Measurements from ENCODE around the gene PDE1C. TPM values are rescaled to one million over a fixed set of nuclear protein-coding genes. Genes with fewer than 3 reads are reported as not detected.
"Not testable (repeated sequence)": the region's sequence is repeated elsewhere in the genome, so short reads cannot be mapped to it uniquely, and the experiment has no call there.

Gene PDE1C
- polyA plus RNA-seq, 4 donors, result 0.72 to 4.9 (median 3.8) TPM

- no peak for DNase-seq (ENCODE audit: low read depth in 4 of 4, low spot score in 3 of 4)
Observed at GRCh38 chr7:31858055-31858454, 212.2 kb downstream of the PDE1C start.

DNA sequence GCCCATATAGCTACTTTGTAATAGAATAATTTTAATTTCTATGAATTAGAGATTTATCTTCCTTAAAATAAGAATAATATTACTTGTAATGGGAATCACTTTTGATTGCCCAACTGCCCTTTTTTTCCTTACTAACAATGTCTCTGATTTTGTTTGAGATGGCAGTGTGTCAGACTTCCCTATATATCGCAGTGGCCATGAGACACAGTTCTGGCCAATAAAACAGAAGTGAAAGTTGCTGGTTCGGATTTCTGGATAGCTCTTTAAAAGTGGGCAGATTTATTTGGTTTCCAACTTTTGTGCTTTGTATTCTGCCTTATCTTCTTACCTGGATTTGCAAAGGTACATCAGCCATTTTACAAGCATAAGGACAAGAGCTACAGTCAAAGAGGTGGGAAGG is 213.0 kb downstream of the PDE1C start:
- no peak for DNase-seq (ENCODE audit: low read depth in 4 of 4, low spot score in 3 of 4)

DNA sequence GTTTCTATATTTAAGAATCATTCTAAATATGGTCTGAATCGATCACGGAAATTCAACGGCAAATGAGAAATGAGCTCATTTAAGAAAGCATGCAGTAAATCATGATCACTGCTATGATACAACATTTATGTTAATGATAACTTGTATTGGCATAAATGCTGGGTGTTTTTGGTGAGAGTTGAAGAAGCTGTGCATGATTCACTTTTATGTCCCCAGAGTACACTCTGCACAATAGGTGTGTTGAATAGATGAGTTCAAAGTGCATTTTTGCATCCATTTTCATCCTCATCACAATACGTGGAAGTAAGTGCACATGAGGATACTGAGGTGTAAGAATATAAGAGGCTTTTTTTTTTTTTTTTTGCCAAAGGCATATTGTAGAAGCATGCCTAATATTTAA is 213.9 kb downstream of the PDE1C start:
- no peak for DNase-seq (ENCODE audit: low read depth in 4 of 4, low spot score in 3 of 4)

GRCh38 chr7:31855530-31855929 is 214.7 kb downstream of the PDE1C start:
- no peak for DNase-seq (ENCODE audit: low read depth in 4 of 4, low spot score in 3 of 4)

DNA sequence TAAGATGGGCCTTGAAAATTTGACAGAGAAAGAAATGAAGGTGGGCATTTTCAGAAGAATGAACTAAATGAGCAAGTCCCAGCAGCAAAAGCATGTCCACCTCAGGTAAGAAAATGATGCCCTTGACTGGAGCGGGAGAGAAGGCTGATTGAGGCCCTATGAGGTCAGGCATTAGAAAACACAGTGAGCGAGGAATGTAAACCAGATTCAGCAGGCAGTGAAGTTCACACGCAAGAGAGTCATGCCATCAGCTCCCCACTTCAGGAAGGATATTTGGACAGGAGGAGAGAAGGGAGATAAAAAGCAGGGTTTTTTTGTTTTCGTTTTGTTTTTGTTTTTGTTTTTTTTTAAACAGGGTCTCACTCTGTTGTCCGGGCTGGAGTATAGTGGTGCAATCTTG is 216.8 kb downstream of the PDE1C start:
- DNase-seq (ENCODE audit: low read depth in 4 of 4, low spot score in 3 of 4), result no peak

DNA sequence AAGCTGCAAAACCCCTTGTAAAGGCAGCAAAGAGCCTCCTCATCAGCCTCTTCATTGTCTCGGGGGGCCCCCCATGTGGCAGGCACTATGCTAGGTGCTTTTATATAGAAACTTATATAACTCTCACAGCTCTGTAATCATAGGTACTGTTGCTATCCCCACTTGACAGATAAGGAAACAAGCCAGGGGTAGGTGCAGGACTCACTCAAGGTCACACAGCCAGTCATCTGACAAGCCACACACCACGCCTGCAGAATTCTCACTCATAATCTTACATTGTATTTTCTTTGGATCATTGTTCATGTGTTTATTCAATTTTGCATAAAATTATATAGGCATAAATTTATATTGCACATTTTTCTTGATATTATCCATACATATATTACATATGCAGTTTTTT is 217.7 kb downstream of the PDE1C start:
- DNase-seq (ENCODE audit: low read depth in 4 of 4, low spot score in 3 of 4), result no peak

GRCh38 chr7:31851119-31851518 is 219.1 kb downstream of the PDE1C start:
- DNase-seq (ENCODE audit: low read depth in 4 of 4, low spot score in 3 of 4), result no peak

DNA sequence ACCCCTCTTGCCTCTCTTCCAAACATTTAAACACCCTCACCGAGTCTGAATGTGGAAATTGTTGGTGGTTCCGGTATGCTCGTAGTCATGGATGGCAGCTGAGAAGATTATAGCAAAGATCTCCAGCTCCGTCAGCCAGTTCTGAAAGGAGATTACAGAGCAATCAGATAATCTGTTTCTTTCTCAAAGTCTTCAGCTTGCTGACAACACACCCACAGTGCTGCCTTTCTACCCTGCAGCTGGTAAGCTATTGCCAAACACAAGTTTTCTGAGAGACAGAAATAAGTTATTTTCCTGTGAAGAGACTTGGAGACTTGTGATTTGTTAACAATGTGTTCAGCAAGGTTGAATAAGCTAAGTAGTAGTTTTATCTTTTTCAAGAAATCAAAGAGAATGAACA is 219.6 kb downstream of the PDE1C start:
- no peak for DNase-seq (ENCODE audit: low read depth in 4 of 4, low spot score in 3 of 4)

DNA sequence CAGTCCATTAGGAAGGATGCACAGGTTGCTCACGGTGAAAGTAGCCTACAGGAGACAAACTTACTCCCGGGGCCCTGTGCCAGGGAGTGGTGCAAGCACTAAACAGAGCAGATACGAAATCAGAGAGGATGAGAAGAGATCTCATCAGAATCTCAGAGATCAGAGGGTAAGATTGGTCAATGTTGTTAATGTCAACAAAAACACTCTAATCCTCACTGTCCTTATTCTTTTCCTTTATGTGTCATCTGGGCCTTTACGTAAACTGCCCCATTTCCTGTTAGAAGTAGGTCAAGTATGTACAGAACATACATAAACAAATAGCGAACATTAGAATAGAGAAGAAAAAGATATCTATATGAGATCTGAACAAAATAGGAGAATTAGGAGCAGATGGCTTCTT is 220.1 kb downstream of the PDE1C start:
- DNase-seq (ENCODE audit: low read depth in 4 of 4, low spot score in 3 of 4), result no peak

GRCh38 chr7:31835471-31835870 is 234.7 kb downstream of the PDE1C start:
- DNase-seq (ENCODE audit: low read depth in 4 of 4, low spot score in 3 of 4), result peak in 3 of 4 donors; percentile 27 to 42 (median 31)

- not testable (repeated sequence) for DNase-seq (ENCODE audit: low read depth in 4 of 4, low spot score in 3 of 4)
Observed at GRCh38 chr7:31833625-31834024, 236.6 kb downstream of the PDE1C start.

- DNase-seq (ENCODE audit: low read depth in 4 of 4, low spot score in 3 of 4), result no peak
Observed at GRCh38 chr7:31828520-31828919, 241.7 kb downstream of the PDE1C start.

DNA sequence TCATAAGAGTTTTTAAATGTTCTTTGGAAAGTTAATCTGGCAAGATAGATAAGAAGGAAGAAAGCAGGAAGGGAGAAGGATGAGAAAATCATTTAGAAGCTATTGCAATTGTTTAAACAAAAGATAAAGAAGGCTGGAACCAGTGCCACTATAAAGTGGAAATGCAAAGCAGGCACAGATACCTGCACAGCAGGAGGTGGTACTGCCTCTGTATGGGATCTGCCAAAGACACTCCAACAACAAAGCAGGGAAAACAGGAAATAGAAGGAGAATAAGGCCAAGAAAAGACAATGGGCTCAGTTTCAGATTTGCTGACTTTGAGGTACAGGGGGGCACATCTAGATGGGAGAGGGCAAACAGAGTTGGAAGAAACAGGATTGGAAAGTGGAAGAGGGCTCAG is 244.6 kb downstream of the PDE1C start:
- DNase-seq (ENCODE audit: low read depth in 4 of 4, low spot score in 3 of 4), result no peak

- DNase-seq (ENCODE audit: low read depth in 4 of 4, low spot score in 3 of 4), result no peak
Observed at GRCh38 chr7:31819031-31819430, 251.2 kb downstream of the PDE1C start.

GRCh38 chr7:31816810-31817209 is 253.4 kb downstream of the PDE1C start:
- no peak for DNase-seq (ENCODE audit: low read depth in 4 of 4, low spot score in 3 of 4)

GRCh38 chr7:31815796-31816195 is 254.4 kb downstream of the PDE1C start:
- DNase-seq (ENCODE audit: low read depth in 4 of 4, low spot score in 3 of 4), result no peak

GRCh38 chr7:31814187-31814586 is 256.0 kb downstream of the PDE1C start:
- no peak for DNase-seq (ENCODE audit: low read depth in 4 of 4, low spot score in 3 of 4)

DNA sequence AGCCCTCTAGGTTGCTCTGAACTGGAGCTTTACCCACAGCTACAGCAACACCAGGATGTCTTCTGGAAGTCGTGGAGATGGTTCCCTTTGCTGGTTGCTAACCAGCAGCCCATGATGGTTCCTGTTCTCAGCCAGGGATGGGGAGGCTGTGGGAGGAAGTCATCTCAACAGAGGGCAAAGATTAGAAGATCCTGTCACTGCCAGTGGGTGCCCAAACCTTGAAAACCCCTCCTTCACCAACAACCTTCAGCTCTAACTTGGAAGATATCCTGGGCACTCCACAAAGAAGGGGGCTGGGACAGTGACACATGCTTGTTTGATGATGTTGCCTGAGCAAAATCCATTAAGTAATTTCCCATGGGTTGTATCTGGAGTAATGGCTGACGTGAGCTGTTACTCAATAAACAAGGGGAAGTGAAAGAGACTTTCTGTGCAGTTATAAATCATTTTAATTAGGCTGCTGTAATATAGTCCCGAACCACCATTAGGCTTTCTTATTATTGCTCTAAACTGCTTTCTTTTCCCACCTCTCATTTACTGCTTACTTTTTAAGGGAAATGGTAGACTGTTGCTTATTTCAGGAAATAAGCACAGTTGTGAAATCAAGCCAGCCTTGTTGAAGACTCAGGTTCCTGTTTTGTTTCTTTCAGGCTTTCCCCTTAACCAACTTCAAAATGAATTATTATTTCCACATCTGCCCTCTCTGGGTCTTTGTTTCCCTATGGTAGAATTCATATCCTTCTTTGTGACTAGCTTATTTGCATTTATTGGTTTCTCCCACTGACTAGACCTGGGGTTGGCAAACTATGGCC is 258.4 kb downstream of the PDE1C start:
- DNase-seq (ENCODE audit: low read depth in 4 of 4, low spot score in 3 of 4), result peak in 2 of 4 donors; percentile 3 to 15

- no peak for DNase-seq (ENCODE audit: low read depth in 4 of 4, low spot score in 3 of 4)
Observed at GRCh38 chr7:31805209-31805818, 264.9 kb downstream of the PDE1C start.

DNA sequence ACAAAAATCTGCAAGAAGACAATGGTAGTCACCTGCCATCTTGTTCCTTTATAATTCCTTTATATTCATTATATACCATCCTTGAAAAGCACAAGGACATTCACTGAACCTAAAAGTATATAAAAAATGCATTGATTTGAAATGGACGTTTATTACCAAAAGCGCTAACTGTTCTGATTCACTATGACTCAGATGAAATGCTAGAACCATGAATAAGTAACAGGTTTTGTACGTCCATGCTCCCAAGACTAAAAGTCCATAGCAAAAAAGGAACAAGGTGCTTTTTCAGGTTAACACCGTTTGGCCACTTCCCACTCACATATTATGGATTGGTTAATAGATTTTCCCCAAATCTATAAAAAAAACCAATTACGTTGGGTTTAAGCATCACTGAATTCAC is 273.8 kb downstream of the PDE1C start:
- DNase-seq (ENCODE audit: low read depth in 4 of 4, low spot score in 3 of 4), result no peak

DNA sequence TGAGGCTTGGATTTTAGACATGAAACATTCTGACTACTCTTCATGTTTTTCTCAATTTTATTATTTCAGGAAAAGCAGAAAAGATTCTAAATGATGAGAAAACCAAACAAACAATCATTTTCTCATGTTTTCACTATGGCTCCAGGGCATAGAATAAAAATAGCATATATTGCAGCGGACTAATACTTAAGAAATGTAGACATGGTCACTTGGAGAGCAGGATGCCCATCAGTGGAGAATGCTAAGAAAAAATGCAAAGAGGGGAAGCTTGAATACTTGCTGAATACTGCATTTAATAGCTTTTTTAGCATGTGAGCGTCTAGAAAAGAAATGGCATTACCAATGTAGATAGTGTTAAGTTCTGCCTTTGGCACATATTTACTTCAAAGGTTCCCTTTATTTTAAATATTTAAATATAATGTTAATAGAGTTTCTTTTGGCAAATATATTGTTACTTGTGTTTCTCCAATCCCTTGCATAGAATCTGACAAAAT is 275.3 kb downstream of the PDE1C start:
- DNase-seq (ENCODE audit: low read depth in 4 of 4, low spot score in 3 of 4), result no peak

DNA sequence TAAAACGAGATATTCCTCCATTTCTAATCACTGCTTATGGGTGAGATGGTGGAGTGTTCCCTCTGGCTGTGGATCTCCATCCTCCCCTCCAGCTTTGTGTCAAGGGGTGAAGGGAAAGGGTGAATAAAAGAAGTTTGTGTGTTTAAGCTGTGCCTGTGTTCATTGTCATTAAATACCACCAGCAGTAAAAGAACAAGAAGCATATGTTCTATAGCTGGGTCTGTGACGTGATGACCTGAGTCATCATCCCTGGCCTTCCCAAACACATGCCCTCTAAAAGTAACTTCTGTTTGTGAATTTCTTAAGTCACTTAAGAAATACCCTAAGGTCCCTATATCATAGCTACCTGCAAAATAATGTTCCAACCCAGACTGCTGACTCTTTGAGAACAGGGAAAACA is 278.3 kb downstream of the PDE1C start:
- no peak for DNase-seq (ENCODE audit: low read depth in 4 of 4, low spot score in 3 of 4)
